ENCODE data around the gene CXCR4.

DNA sequence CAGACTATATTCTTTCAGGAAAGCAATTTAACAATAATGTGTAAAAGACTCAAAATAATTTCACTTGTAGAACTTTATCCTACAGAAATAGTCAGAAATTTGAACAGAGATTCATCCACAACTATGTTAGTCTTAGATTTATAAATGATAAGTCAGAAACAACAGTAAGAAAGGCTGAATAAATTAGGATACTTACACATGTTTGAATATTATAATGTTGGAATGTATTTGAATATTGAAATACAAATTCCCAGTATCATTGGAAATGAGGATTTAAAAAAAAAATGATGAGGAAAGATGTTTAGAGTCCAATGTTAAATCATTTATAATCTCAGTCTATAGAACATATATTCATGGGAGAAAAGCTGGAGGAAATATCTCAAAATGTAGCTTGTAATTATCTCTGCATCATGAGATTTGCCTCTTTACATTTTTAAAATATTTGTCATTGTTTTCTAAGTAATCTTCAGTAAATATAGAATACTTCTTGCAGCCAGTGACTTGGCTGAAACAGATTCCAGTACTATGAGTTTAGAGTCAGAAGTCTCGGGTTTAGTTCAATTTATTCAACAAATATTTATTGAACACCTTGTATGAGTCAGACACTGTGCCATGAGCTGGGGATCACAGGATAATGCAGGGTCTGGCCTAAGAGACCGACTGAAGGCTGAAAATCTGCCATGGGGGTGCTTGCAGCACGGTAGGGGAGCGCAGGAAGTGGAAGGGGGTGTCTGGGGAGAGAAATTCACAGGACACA is 32.3 kb downstream of the CXCR4 start:
- TF ChIP-seq CTCF (conservative IDR thresholded peaks at IDR 0.05; ENCODE audit: low read depth, low read length) (no peak), EZH2 (IDR thresholded peaks at IDR 0.05; ENCODE audit: borderline replicate concordance, low read depth, low read length, poor library complexity, severe bottlenecking) (no peak)

Measured in A673 (cell line).